HG02981 (cell line): ENCODE results near the gene ATP9A.

Experiments
- ATAC-seq: cut with Tn5 transposase; IDR thresholded peaks from one replicate; pipeline ENCODE4 v1.9.1; 2021; ENCODE audit warnings: mild to moderate bottlenecking, moderate library complexity; ENCODE audit not compliant: unreplicated experiment

Gene ATP9A

GRCh38 chr20:51631011-51631950 lies 136.9 kb downstream of the ATP9A start:
- no peak for ATAC-seq

DNA sequence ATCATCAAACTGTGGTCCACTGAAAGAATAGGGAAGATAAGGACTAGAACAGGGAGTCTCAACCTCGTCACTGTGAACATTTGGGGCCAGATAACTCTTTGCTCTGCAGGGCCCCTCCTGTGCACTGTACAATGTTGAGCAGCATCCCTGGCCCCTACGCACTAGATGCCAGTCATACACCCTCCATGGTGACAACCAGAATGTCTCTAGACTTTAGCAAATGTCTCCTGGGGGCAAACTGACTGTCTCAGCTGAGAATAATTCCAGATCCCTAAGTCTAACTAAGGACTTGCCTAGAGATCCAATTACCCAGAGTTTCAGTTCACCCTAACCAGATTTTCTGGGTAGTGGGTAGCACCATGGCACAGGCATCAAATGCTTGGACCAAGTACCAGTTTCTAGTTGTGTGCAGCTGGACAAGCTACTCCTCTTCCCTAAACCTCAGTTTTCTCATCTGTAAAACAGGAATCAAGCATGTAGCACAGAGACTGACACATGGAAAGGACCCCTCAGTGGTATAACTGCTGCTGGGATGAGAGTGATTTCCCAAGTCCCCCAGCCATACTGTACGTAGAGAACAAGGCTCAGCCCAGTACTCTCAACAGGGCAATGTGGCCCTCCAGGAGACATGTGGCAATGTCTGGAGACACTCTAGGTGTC lies 138.7 kb downstream of the ATP9A start:
- no peak for ATAC-seq

DNA sequence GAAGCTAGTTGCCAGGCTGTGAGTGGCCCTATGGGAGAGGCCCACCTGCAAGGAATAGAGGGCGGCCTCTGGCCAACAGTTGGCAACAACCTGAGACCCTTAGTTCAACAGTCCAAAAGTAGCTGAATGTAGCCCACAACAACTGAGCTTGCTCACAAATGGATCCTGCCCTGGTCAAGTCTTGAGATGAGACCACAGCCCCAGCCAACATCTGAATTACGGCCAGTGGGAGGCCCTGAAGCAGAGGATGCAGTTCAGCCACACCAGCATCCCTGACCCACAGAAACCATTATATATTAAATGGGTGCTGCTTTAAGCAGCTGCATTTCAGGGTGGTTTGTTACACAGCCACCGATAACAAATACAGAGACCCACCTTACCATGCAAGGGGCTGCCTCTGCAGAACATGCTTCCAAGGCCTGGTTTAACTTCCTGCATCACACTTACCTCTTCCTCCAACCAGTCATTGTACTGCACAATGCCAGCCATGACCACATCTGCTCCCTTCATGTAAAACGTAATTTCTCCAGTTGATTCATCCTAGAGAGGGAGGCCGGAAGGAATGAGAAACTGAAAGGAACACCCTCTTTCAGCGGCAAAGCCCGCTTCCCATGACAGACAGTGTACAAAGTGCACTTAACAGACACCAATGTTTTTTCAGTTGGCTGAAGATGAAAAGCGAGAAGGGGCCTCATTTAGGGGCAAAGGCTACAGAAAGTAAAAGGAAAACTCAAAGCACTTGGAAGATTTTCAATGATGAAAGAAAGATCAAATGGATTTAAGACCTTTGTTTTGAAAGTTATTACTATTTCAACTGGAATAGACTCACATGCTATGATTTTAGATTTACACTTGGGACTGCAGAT lies 139.4 kb downstream of the ATP9A start:
- ATAC-seq: no peak

GRCh38 chr20:51627586-51627985 lies 140.6 kb downstream of the ATP9A start:
- no peak for ATAC-seq

- ATAC-seq: no peak
Observed at GRCh38 chr20:51625105-51625504, 143.1 kb downstream of the ATP9A start.

DNA sequence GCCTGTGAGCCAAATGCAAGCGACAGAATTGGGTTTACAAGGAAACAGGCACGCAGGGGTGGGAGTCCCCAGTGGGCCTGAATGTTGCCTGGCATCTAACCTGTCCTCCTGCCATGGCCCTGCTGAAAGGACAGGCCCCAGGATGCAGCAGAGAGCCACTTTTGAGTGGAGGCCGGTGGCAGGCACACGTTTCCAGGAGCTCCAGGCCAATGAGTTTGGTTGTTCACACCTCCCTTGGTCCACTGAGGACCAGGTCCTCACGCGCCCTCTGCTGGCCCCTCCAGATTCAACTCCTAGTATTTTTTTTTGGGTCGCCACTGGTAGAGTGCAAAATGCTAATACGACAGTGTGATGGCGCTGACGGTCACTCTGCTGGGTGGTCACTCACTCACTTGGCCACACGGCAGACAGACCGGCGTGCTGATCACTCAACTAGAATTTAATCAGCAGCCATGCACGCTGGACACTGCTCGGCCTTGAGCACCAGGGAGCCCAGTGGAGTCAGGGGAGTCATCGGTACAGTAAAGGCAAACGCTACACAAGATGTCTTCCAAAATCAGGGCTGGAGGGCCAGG lies 143.9 kb downstream of the ATP9A start:
- no peak for ATAC-seq

DNA sequence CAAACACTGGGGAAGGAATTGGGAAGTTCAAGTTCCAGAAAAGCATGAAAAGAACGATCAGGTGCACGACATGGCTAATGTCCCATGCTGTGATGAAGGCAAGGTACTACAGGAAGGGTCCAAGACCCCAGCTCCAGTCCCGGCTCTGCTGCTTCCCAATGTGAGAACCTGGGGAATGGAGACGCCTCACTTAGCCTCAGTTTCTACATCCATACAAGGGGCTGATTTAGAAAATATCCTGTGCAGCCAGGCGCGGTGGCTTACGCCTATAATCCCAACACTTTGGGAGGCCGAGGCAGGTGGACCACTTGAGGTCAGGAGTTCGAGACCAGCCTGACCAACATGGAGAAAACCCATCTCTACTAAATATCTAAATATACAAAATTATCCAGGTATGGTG lies 144.9 kb downstream of the ATP9A start:
- no peak for ATAC-seq

GRCh38 chr20:51622004-51622874 lies 146.0 kb downstream of the ATP9A start:
- no peak for ATAC-seq

GRCh38 chr20:51620432-51620831 lies 147.8 kb downstream of the ATP9A start:
- no peak for ATAC-seq

- ATAC-seq: no peak
Observed at GRCh38 chr20:51616060-51616459, 152.1 kb downstream of the ATP9A start.

GRCh38 chr20:51614687-51615086 lies 153.5 kb downstream of the ATP9A start:
- ATAC-seq: no peak

- ATAC-seq: no peak
Observed at GRCh38 chr20:51613580-51613979, 154.6 kb downstream of the ATP9A start.

- ATAC-seq: no peak
Observed at GRCh38 chr20:51612896-51613295, 155.3 kb downstream of the ATP9A start.

GRCh38 chr20:51611625-51611890 lies 156.6 kb downstream of the ATP9A start:
- ATAC-seq: no peak

DNA sequence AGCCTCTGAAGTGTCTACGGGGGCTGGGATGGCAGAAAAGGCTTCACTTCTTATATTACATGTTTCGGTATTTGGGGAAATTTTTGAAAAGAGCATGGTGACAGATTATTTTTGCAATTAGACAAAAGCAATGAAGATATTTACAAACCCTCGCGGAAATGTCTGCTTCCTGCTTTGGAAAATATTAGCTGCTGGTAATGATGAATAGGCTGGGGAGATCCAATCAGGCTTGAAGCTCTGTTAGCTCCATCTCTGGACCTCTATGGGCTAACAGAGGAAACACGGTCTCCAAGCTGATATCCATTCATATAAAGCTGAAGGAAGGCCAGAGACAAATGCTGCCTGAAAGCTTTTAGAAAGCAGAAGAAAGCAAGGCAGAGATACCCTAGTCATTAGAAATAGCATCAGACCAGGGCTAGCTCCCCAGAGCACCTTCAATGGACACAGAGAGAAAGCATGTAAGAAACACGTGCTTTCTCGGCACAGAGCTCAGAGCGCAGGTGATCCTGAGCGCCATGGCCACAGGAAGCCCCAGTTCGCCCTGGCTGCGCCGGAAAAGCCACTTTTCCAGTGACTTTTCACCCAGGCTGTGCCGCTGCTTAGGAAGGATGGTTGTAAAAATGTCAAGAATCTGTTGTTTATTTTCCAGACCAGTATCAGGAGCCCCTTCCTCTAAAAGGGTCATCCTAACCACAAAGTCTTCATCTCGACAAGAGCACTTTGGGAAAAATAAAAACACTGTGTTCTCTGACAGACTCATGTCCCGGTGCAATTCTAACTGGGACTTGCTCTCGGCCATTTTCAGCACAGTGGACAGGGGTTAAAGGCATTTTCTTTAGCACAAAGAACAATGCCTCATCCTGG lies 157.2 kb downstream of the ATP9A start:
- ATAC-seq: no peak

- no peak for ATAC-seq
Observed at GRCh38 chr20:51610111-51610510, 158.1 kb downstream of the ATP9A start.

DNA sequence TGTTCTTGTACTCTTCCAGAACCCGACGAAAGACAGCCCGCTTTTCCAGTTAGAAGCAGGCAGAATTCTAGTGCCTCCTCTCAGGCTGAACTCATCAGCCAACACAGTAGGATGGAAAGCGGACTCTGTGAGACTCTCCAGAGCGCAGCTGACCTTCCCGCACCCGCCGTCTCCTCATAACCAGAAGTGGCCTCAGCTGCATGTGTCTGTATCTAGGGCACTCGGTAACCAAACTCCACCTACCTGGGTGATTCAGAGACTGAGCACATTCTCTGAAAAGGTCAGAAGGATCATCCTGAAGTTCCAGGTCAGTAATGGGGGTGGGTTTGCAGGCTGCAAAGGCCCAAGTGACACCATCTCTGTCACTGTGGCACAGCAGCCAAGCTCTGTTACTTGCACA lies 158.9 kb downstream of the ATP9A start:
- no peak for ATAC-seq

GRCh38 chr20:51608061-51608460 lies 160.1 kb downstream of the ATP9A start:
- no peak for ATAC-seq

DNA sequence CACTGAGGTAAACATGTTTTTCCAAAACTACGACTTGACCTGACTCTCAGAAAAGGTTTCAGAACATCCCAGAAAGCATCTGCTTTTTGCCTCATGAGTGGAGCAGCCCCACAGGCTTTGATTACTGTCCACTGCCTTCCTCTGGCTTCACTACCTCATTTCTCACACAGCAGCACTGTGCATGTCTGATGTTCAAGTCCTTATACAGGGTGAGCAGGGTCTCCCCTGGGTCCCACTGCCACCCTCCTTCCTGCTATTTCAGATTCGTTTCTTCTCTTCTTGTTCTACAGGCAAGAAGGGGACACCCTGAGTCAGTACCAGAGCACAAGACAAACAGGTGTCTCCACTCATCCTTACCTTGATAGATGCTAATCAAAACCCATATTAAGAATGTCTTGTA lies 161.0 kb downstream of the ATP9A start:
- no peak for ATAC-seq
